Esophagus muscularis mucosa (tissue), 4 donors: ENCODE data around the gene HS1BP3. TPM values are rescaled to one million over a fixed set of nuclear protein-coding genes. Genes with fewer than 3 reads are reported as not detected.

Source experiments
- DNase-seq: peaks from one replicate; pipeline ENCODE4 v3.0.0-alpha.2; 2017; ENCODE audit errors: extremely low spot score
- H3K27ac ChIP-seq, 4 donors: fragments of 200-600 bp; sonication (generic); replicated peaks in 1 of 4; 1 replicate in 3 of 4; 2 replicates in 1 of 4; pipeline ENCODE4 v1.5.1; 2016 to 2019; ENCODE audit warnings: mild to moderate bottlenecking in 1 of 4
- H3K27me3 ChIP-seq, 4 donors: fragments of 200-600 bp; sonication (generic); one replicate each; pipeline versions ENCODE4 v1.5.1 to v1.6.0; 2016 to 2019
- H3K36me3 ChIP-seq, 4 donors: fragments of 200-600 bp; sonication (generic); one replicate each; pipeline ENCODE4 v1.5.1; 2016 to 2019
- H3K4me1 ChIP-seq, 4 donors: fragments of 200-600 bp; sonication (generic); one replicate each; pipeline ENCODE4 v1.5.1; 2016 to 2019
- H3K4me3 ChIP-seq, 4 donors: fragments of 200-600 bp; sonication (generic); 1 replicate in 2 of 4; 2 replicates in 2 of 4; pipeline ENCODE4 v1.5.1; 2016 to 2019; ENCODE audit warnings: mild to moderate bottlenecking in 4 of 4, moderate library complexity in 1 of 4
- H3K9me3 ChIP-seq, 4 donors: fragments of 200-600 bp; sonication (generic); 1 replicate in 3 of 4; 2 replicates in 1 of 4; pipeline ENCODE4 v1.5.1; 2016 to 2019
- CTCF ChIP-seq, 3 experiments: fragments of 200-600 bp in 2 of 3; fragments of 450-650 bp in 1 of 3; sonication (generic) in 2 of 3; IDR thresholded peaks; one replicate each; pipeline ENCODE4 v1.5.1; 2017 to 2019; ENCODE audit warnings: antibody characterized with exemption in 3 of 3, mild to moderate bottlenecking in 2 of 3, moderate library complexity in 1 of 3
- EP300 ChIP-seq: sonication (generic); formaldehyde crosslinking; IDR thresholded peaks from one replicate; pipeline ENCODE4 v1.6.1; 2017; ENCODE audit warnings: antibody characterized with exemption
- POLR2A ChIP-seq: fragments of 450-650 bp; IDR thresholded peaks from one replicate; pipeline ENCODE4 v1.6.1; 2017; ENCODE audit warnings: antibody characterized with exemption, moderate library complexity, mild to moderate bottlenecking, low read depth
- POLR2AphosphoS5 ChIP-seq, 2 donors: sonication (generic); formaldehyde crosslinking; IDR thresholded peaks; one replicate each; pipeline ENCODE4 v1.6.1; 2017; ENCODE audit warnings: antibody characterized with exemption in 2 of 2
- WGBS: methylation state at CpG from one replicate; pipeline ENCODE4 v1.1.5; 2018; 5-methylcytosine and 5-hydroxymethylcytosine counted together
- intact Hi-C: fragments of 100-400 bp; cut with DNase I; formaldehyde crosslinking; loops from one replicate; pipeline ENCODE4 v1.15.1; 2023
- total RNA-seq, 4 donors: library from RNA; depleted of rRNA; stranded (reverse); fragments of >200 nt; gene quantifications; one replicate each; pipeline versions ENCODE4 v1.1.0 to v1.2.1, GENCODE V29; 2016

The HS1BP3 gene
- total RNA-seq, 4 donors from 2014 or later: 42.6 to 95.6 (median 60.0) TPM

GRCh38 chr2:20693317-20693716 is 42.4 kb upstream of the HS1BP3 start:
- Histone ChIP-seq H3K36me3 (peaks cover 0 to 40% (median 7%) of the 10 kb centered on the region in 4 donors), H3K4me1 (peaks cover 0 to under 1% (median 0%) of the 10 kb centered on the region in 4 donors), H3K9me3 (no peaks in the 10 kb centered on the region), H3K27ac (no peak overlapping the region), H3K27me3 (no peaks in the 10 kb centered on the region), H3K4me3 (no peak overlapping the region)
- no peak for DNase-seq
- WGBS: 95% methylated on average over 3 of the region's 3 CpGs
- TF ChIP-seq EP300: no peak
- intact Hi-C loops: no loop called here

GRCh38 chr2:20692081-20692480 is 41.2 kb upstream of the HS1BP3 start:
- Histone ChIP-seq H3K27me3 (no peaks in the 10 kb centered on the region), H3K4me1 (no peaks in the 10 kb centered on the region), H3K27ac (no peak overlapping the region), H3K9me3 (no peaks in the 10 kb centered on the region), H3K4me3 (no peak overlapping the region), H3K36me3 (peaks cover 0 to 46% (median 7%) of the 10 kb centered on the region in 4 donors)
- 79% methylated on average over 2 of the region's 2 CpGs for WGBS
- peak; percentile 47 for DNase-seq
- TF ChIP-seq POLR2A (no peak), POLR2AphosphoS5 (IDR thresholded peaks at IDR 0.05) (no peak), CTCF (IDR thresholded peaks at IDR 0.05) (no peak), EP300 (no peak)
- intact Hi-C loops: no loop called here

- TF ChIP-seq EP300 (no peak), CTCF (IDR thresholded peaks at IDR 0.05) (no peak), POLR2AphosphoS5 (IDR thresholded peaks at IDR 0.05) (no peak), POLR2A (no peak)
- DNase-seq: peak; percentile 24
- Histone ChIP-seq H3K4me3 (no peak overlapping the region), H3K4me1 (no peaks in the 10 kb centered on the region), H3K27ac (no peak overlapping the region), H3K36me3 (peaks cover 0 to 51% (median 8%) of the 10 kb centered on the region in 4 donors), H3K9me3 (no peaks in the 10 kb centered on the region), H3K27me3 (no peaks in the 10 kb centered on the region)
- intact Hi-C loops: no loop called here
- 87% methylated on average over 6 of the region's 6 CpGs for WGBS
Observed at GRCh38 chr2:20691076-20691734, 40.3 kb upstream of the HS1BP3 start.

DNA sequence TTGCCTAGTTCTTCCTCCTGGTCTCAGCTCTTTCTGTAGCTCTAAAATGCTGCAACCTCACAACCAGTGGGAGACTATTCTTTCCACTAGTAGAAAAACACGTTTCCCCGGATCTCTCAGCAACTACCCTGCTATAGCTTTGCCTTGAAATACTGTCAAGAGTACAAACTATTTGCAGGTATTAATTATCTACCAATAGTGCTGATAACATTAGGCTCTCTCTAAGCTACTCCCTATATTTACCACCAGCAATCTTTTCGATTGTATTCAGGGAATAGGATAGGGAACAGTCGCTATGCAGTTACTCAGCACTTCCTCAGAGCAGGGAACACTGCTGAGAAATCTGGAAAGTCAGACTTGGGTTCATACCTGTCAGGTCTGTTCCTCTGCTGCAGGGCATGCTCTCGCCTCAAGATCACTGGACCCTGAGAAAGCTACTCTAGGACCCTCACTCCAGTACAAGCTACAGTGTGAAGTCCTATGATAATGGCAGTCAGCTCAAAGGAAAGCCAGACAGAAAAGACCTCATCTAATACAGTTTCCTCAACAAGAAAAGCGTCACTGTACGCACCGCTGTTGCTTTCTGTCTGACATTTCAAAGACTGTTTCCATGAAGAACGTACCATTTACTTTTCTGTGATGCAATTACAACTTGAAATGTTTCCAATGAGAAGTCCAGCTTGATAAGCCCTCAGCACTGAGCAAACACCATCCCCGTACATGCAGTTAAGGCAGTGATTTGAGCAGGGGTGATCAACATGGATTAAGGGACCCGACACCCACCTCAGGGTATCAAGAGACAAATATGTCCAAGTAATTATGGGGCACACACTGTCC is 38.7 kb upstream of the HS1BP3 start:
- DNase-seq: peak; percentile 66
- Histone ChIP-seq H3K36me3 (peaks cover 0 to 53% (median 10%) of the 10 kb centered on the region in 4 donors), H3K27ac (no peak overlapping the region), H3K9me3 (no peaks in the 10 kb centered on the region), H3K4me3 (no peak overlapping the region), H3K4me1 (no peaks in the 10 kb centered on the region), H3K27me3 (no peaks in the 10 kb centered on the region)
- 93% methylated on average over 11 of the region's 11 CpGs for WGBS
- intact Hi-C loops: no loop called here
- TF ChIP-seq POLR2A (no peak), CTCF (IDR thresholded peaks at IDR 0.05) (no peak), EP300 (no peak), POLR2AphosphoS5 (IDR thresholded peaks at IDR 0.05) (no peak)

DNA sequence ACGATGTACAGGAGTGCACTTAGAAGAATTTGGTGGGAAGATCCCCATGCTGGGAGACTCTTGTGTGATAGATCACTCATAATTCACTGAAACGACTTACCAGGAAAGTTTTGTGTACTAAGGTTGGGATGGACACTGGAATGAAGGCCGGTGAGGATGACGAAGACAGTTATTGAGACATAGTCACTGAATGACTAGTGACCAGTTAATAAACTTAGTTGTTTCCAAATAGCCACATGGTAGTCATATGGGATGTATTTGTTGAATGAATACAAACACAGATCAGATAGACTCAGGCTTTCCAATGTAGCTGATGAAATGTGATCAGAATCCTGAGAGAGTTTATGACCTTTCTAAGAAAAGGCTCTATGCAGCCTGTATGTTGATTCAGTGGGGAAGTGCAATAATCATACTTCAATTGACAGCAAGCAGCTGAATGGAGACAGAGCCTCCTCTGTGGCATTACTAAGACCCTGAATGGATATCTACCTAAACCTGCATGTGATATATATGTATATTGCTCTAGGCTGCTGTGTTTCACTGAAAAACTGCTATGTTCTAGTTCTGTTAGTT is 36.4 kb upstream of the HS1BP3 start:
- Histone ChIP-seq H3K4me3 (no peak overlapping the region), H3K4me1 (no peaks in the 10 kb centered on the region), H3K27ac (no peak overlapping the region), H3K9me3 (no peaks in the 10 kb centered on the region), H3K36me3 (peaks cover 0 to 49% (median 11%) of the 10 kb centered on the region in 4 donors), H3K27me3 (no peaks in the 10 kb centered on the region)
- TF ChIP-seq POLR2AphosphoS5 (IDR thresholded peaks at IDR 0.05): no peak
- TF ChIP-seq CTCF (IDR thresholded peaks at IDR 0.05): no peak
- TF ChIP-seq EP300: no peak
- TF ChIP-seq POLR2A: no peak
- 90% methylated on average over 4 of the region's 4 CpGs for WGBS
- intact Hi-C loops: no loop called here
- peak; percentile 57 for DNase-seq
